COR-L47 (cell line): Measurements from ENCODE around the gene TUBB6.

Experiments used
- DNase-seq: peaks from one replicate; lab custom pipeline; 2025; lab: John Stamatoyannopoulos, UW

Gene TUBB6

GRCh38 chr18:12307701-12308385 is at the start of gene TUBB6:
TUBB6 (plus strand) TSS chr18:12308241; CDS start chr18:12308293, 52 bp downstream.
- DNase-seq: peak; percentile 23

GRCh38 chr18:12258719-12259705 is 49.0 kb upstream of the TUBB6 start:
- no peak for DNase-seq

GRCh38 chr18:12262748-12263147 is 45.3 kb upstream of the TUBB6 start:
- DNase-seq: no peak

GRCh38 chr18:12264864-12265263 is 43.2 kb upstream of the TUBB6 start:
- DNase-seq: no peak

GRCh38 chr18:12271376-12272235 is 36.4 kb upstream of the TUBB6 start:
- peak; percentile 86 for DNase-seq

GRCh38 chr18:12274793-12275192 is 33.2 kb upstream of the TUBB6 start:
- no peak for DNase-seq

GRCh38 chr18:12276736-12277554 is 31.1 kb upstream of the TUBB6 start:
- DNase-seq: no peak

- peak; percentile 21 for DNase-seq
These were observed 29.8 kb upstream of the TUBB6 start for GRCh38 chr18:12278215-12278671.

- DNase-seq: no peak
These were observed 29.0 kb upstream of the TUBB6 start for GRCh38 chr18:12278741-12279682.

- no peak for DNase-seq
These were observed 28.1 kb upstream of the TUBB6 start for GRCh38 chr18:12279781-12280531.

- no peak for DNase-seq
These were observed 26.2 kb upstream of the TUBB6 start for GRCh38 chr18:12281861-12282260.

- DNase-seq: no peak
These were observed 25.5 kb upstream of the TUBB6 start for GRCh38 chr18:12282442-12283039.

- DNase-seq: peak; percentile 13
These were observed 24.8 kb upstream of the TUBB6 start for GRCh38 chr18:12283256-12283655.

- DNase-seq: no peak
These were observed 24.4 kb upstream of the TUBB6 start for GRCh38 chr18:12283666-12284065.

GRCh38 chr18:12287131-12287681 is 20.8 kb upstream of the TUBB6 start:
- no peak for DNase-seq

- no peak for DNase-seq
These were observed 20.2 kb upstream of the TUBB6 start for GRCh38 chr18:12287684-12288402.

- no peak for DNase-seq
These were observed 19.7 kb upstream of the TUBB6 start for GRCh38 chr18:12288403-12288755.

GRCh38 chr18:12290086-12290485 is 18.0 kb upstream of the TUBB6 start:
- DNase-seq: no peak
